NCI-H2171 (cell line): ENCODE measurements around the gene UTP4.
A peak's percentile ranks its signal among the peaks of the same experiment; 100 is the strongest.
"Not testable (repeated sequence)": the region's sequence is repeated elsewhere in the genome, so short reads cannot be mapped to it uniquely, and the experiment has no call there.

ENCODE experiments used
- DNase-seq: peaks from one replicate; lab custom pipeline; 2025; lab: John Stamatoyannopoulos, UW

The UTP4 gene

DNA sequence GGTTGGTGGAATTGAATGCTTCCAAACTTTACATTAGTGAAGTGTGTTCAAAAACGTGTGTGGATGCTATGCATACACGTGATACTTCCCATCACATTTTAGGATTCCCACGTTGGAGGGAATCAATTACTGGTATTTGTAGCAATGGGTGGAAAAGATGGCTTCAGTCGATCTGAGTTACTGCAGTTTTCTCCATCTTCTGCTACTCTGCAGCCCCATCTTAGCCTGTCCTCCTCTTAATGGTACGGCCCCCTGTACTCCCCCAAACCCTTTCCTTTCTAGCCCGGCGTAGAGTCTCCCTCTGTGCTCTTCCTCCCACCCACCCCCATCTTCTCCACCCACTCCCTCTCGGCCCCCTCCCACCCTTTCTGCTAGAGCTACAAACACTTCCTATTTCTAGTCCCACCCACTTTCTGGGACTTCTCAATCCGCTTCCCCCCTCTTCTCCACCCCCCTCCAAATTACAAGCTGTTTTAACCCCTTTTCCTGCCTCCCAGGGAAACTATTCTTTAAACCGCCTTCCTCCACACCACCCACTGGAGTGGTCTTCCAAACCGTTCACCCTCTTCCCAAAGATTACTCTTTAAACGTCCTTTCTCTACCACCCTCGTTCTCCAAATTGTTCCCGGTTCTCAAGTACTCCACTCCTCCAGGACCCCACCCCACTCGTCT lies 1.1 kb upstream of the UTP4 start:
- DNase-seq: no peak

- peak; percentile 87 for DNase-seq
Observed at GRCh38 chr16:69131839-69132423, 518 bp upstream of the UTP4 start.

DNA sequence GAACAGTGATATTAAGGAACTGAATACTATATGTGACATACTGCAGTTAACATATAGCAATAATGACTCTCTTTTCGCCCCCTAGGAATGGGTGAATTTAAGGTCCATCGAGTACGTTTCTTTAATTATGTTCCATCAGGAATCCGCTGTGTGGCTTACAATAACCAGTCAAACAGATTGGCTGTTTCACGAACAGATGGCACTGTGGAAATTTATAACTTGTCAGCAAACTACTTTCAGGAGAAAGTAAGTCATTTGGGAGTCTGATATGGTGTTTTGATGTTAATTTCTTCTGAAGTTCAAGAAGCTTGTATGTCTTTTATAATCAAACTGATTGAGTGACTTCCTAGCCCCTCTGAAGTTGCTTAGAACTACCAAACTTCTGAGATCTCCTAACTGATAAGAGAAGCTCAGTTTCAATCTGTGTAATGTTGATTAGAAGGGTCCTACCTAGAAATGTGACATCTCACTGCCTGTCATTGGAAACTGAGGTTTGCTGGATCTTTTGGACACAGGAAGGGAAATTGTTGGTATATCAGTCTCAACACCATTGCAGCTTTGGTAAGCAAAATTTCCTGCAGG lies 1.0 kb downstream of the UTP4 start:
- DNase-seq: no peak

- DNase-seq: no peak
Observed at GRCh38 chr16:69138608-69139007, 6.2 kb downstream of the UTP4 start.

DNA sequence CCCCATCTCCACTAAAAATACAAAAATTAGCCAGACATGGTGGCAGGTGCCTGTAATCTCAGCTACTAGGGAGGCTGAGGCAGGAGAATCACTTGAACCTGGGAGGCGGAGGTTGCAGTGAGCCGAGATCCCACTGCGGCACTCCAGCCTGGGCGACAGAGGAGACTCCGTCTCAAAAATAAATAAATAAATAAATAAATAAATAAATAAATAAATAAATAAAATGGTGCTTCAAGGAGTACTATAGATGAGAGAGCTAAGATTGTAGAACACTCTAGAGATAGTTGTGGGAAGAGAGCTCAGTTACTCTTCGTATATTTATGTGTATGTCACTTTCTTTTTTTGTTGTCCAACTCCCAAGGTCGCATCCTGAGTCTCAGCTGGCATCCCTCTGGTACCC lies 7.0 kb downstream of the UTP4 start:
- DNase-seq: not testable (repeated sequence)

GRCh38 chr16:69141014-69141413 lies 8.6 kb downstream of the UTP4 start:
- DNase-seq: no peak

- DNase-seq: no peak
Observed at GRCh38 chr16:69141936-69142335, 9.5 kb downstream of the UTP4 start.

DNA sequence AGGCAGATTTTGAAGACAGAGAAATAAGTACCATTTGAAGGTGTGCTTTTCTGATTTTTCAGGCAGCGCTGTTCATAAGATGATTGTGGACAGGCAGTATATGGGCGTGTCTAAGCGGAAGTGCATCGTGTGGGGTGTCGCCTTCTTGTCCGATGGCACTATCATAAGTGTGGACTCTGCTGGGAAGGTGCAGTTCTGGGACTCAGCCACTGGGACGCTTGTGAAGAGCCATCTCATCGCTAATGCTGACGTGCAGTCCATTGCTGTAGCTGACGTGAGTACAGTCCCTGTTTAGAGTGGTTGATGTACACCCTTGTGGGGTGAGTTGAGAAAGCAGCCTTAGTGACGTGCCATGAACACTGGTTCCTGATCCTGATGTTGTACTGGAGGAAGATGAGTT lies 10.7 kb downstream of the UTP4 start:
- DNase-seq: no peak

DNA sequence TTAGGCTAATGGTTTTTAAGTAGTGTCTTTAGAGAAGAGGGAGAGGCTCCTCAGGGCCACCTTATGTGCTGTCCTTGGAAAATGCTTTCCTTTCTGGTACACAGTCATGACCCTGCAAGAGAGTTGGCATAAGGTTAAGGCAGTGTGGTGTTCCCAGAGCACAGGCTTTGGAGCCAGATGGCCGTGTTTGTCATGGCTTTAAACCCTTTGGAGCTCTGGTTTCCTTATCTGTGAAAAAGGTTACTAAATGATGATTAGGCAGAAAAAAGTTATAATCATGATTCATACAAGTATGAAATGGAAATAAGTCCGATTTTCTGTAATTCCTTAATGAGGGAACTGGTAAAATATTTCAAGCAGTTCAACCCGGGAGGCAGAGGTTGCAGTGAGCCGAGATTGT lies 13.2 kb downstream of the UTP4 start:
- DNase-seq: peak; percentile 23

GRCh38 chr16:69149621-69150020 lies 17.2 kb downstream of the UTP4 start:
- DNase-seq: not testable (repeated sequence)

DNA sequence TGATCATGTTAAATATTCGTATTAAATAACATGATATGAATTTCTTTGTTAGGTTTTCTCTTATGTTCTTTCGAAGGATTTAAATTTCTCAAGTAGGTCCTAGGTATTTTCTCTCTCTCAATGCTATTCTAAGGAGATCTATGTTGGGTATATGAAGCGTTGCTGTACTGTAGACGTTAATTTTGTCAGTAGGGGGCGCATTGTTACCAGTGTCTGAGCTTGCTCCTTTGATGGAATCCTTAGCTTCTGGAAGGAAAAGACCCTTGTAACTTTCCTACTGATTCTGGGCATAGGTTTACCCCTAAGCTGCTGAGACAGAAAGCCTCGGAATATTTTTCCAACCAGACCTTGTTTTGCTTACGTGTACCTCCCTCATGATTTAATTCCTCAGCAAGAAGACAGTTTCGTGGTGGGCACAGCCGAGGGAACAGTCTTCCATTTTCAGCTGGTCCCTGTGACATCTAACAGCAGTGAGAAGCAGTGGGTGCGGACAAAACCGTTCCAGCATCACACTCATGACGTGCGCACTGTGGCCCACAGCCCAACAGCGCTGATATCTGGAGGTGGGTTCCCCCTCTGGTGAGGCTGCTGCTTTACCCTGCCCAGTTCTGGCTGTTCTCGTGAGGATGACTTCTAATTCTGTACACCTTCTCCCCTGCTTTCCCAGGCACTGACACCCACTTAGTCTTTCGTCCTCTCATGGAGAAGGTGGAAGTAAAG lies 17.9 kb downstream of the UTP4 start:
- DNase-seq: peak; percentile 48

- DNase-seq: no peak
Observed at GRCh38 chr16:69157196-69157595, 24.7 kb downstream of the UTP4 start.

DNA sequence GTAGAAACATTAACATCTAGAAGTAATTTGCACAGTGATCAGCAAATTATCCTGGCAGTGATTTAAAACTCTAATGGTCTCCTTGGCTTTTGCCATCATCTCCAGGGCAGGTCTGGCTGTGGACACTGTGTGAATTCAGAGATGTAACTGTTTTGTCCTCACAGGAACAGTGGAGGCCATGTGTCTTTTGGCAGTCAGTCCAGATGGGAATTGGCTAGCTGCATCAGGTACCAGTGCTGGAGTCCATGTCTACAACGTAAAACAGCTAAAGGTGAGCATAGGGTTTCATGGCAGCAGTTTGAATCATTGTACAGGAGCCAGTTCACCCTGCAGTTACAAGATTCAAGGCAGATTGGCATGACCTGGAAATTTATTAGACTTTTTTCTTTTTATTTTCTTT lies 27.7 kb downstream of the UTP4 start:
- no peak for DNase-seq

DNA sequence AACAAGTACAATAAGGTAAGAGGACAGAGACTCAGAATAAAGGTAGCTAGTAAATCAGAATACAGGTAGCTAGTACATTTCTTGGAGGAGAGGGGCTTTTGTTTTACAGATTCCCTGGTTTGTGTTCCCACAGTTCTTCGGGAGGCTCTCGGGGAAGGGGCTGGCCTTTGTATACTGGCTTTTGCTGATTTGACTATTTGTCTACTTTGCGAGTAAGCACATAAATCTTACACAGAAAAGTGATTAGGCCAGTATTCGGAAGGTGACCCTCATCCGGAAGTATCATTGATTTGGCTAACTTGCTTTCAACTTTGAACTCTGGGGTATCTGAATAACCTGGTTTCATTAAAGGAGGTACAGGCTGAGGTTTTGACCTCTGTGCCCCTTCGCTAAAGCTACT lies 33.1 kb downstream of the UTP4 start:
- DNase-seq: no peak

DNA sequence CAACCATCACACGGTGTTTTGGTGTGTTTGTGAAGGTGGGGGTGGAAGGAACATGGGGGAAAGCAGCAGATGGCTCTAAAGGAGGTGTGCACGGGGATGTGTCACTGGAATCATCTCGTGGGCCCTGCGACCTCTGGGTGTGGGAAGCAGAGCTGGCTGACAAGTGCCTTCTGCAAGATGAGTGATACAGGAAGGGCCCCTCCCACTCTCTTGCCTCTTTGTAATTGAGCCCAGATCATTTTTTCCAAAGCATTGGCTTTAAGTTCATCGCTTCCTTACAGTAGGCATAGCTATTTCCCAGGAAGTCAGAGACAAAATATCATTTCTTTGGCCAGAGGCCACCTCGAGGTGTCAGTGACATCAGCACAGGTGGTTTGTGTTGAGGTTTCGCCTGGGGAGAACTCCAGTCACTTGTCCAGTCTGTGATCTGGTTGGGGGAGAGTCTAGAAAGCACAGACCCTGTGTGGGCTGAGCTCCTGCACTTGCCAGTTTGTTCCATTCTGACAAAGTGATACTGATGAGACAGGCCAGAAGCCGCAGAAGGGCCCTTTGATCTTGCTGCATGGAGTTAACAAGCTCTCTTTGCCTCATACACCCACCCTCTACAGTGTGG lies 33.9 kb downstream of the UTP4 start:
- no peak for DNase-seq

DNA sequence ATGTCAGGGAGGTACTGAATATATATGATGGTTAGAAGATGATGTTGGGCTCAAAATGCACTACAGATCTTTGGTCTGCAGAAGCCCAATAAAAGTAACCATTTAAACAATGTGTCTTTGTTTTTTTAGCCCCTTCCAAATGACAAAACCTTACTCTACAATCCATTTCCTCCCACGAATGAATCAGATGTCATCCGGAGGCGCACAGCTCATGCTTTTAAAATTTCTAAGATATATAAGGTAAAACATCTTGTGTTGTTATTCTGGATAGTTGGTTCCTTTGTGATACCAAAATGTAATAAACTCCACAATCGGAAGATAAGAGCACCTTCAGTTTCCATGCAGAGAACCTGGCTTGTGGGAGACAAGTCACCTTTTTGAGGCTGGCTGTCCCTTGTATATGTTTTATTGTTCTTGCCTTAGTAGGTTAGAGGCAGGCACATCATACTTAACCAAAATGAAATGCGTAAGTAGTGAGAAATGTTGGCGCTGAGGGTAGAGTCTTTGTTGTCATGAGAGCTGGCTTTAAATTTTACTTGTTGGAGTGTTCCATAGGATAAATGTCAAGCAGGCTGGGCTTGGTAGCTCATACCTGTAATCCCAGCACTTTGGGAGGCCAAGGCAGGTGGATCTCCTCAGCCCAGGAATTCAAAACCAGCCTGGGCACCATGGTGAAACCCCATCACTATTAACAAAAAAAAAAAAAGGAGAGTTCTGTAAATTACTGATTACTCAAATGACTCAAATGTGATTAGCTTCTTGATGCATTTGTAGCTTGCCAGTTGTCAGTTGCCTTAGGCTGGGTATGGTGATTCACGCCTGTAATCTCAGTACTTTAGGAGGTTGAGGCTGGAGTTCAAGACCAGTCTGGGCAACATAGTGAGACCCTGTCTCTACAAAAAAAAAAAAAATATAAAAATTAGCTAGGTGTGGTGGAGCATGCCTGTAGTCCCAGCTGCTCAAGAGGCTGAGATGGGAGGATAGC lies 34.8 kb downstream of the UTP4 start:
- no peak for DNase-seq

GRCh38 chr16:69169051-69169450 lies 36.6 kb downstream of the UTP4 start:
- DNase-seq: no peak

- no peak for DNase-seq
Observed at GRCh38 chr16:69169607-69170352, 37.3 kb downstream of the UTP4 start.

GRCh38 chr16:69171325-69172084 lies 39.1 kb downstream of the UTP4 start:
- DNase-seq: no peak
